Measurements from ENCODE around the gene DGKD. TPM values are rescaled to one million over a fixed set of nuclear protein-coding genes. Genes with fewer than 3 reads are reported as not detected.

DGKD gene
- total RNA-seq, 1 donor from 2014 or later = 6.7 TPM

DNA sequence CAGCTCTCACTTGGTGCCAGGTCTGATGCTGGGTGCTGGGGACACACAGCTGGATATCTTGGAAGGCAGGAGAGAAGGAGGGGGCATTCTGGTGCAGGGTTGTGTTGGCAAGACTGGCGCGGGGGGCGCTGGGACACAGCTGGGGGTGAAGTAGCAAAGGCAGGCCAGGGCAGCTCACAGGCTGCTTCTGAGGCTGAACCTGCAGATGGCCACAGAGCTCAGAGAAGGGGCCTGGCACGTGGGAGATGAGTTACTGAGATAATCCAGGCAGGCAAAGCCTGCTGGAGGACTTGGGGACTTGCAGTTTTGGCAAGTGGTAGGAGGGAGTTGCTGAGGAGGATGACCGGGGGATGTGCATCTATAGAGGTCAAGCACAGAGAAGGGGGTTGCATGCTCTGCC is 16.2 kb upstream of the DGKD start:
- ATAC-seq = no peak

GRCh38 chr2:233338812-233339368 is 15.4 kb upstream of the DGKD start:
- no peak for ATAC-seq

- no peak for ATAC-seq
These were observed 14.9 kb upstream of the DGKD start for GRCh38 chr2:233339427-233339826.

DNA sequence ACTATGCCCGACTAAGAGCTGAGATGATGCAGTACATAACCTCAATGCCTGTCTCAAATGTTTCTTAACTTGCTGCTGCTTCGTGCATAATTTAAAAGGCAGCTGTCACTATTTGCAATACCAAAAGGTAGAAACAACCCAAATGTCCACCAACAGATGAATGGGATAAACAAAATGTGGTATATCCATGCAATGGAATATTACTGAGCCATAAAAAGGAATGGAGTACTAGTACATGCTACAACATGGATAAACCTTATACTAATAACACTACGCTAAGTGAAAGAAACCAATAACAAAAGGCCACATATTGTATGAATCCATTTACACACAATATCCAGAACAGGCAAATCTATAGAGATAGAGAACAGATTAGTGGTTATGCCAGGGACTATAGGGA is 13.0 kb upstream of the DGKD start:
- ATAC-seq = no peak

DNA sequence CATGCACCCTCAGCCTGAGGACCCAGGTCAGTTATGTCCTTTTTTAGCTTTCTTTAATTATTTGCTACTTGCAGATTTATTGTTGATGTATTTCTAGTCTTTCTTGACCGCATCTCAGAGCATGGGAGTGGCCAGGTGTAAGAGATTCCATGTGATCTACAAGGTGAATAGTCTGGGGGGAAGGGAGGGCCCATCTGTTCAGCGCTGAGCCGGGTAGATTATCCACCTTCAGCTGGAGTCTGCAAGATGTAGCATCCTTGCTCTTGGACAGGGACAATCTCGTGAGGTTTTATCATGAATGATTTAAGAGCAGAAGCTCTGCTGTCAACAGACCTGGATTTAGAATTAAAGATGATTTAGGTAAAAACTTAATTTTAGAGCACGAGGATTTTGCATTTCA is 12.0 kb upstream of the DGKD start:
- ATAC-seq = no peak

- ATAC-seq = no peak
These were observed 11.1 kb upstream of the DGKD start for GRCh38 chr2:233343171-233343705.

GRCh38 chr2:233346376-233346775 is 7.9 kb upstream of the DGKD start:
- ATAC-seq = no peak

DNA sequence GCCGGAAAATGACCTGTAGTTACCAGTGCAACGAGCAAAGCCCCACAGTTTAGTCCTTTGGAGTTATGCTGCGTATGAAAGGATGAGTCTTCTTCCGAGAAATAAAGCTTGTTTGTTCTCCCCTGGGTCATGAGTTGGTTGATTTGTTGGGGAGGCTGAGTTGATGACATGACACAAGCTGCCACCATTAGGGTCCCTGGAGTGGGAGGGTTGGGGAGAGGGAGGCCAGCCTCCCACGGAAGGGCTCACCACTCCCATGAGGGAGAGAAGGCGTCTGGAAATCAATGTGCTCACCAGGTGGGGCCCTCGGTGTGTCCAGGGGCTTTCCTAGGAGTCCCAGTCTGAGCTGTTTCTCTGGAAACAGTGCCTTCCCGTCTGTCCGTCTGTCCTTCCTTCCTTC is 7.4 kb upstream of the DGKD start:
- ATAC-seq = no peak

DNA sequence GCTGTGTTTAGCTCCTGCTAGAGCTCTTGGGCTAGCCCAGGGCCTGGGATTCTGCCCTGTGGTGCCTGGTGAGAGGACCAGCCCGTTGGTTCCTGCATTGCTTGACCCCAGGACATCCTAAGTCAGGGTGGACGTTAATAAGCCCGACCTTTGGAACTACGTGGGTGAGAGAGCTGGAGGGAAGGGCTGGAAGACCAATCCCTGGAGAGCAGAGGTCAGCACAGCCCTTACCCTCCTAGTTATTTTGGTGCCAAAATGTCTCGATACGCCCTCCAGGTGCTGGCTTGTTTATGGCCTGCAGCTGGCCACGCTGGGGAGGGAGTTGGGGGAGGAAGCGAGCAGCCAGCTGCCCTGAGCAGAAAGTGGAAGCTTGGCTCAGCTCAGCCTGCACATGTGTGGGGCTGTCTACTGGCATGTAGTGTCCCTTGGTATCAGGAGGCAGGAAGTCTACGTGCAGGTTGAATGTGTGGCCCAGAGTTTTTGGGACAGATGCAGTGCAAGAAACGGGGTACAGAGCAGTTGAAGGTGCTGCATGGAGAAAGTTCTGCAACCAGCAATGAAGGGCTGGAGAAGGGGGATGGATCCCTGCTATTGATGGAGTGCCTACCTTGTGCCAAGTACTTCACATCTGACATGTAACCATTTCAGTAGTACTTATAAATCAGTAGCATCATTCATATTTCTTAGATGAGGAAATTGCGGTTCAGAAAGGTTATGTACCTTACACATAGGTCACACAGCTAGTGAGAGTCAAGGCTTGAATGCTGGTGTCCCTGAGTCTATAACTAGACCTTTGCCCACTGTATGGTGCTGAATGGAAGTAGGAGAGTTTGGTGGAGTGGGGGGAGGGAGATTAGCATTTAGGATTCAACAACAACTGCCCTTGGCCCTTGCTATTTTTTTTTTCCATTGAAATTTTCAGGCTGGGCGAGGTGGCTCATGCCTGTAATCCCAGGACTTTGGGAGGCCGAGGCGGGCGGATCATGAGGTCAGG is 5.0 kb upstream of the DGKD start:
- peak; percentile 52 for ATAC-seq

DNA sequence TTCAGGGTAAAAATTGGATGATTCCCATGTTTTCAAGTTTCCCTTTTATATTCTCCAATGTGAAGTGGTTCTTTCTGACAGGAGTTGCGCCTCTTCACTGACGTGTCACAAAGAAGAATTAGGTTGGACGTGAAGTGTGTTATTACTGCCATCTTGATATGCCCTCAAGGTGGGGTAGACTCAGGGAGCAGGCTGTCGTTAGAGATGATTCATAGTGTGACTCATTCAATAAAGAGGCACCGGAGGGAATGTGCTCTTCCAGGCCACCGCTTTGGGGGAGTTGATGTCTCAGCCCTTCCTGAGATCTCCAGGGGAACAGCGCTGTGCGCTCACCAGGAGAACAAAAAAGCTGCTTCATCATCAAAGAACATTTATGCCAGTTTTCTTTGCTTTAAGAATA is 3.6 kb upstream of the DGKD start:
- ATAC-seq = peak; percentile 59

- no peak for ATAC-seq
These were observed 2.9 kb upstream of the DGKD start for GRCh38 chr2:233351423-233351822.

GRCh38 chr2:233352141-233352842 is 2.0 kb upstream of the DGKD start:
- ATAC-seq = no peak

GRCh38 chr2:233353101-233353768 is 1.1 kb upstream of the DGKD start:
- ATAC-seq = peak; percentile 6

- no peak for ATAC-seq
These were observed 218 bp downstream of the DGKD start for GRCh38 chr2:233354500-233354924.

GRCh38 chr2:233354971-233355574 is 779 bp downstream of the DGKD start:
- peak; percentile 11 for ATAC-seq

- no peak for ATAC-seq
These were observed 1.6 kb downstream of the DGKD start for GRCh38 chr2:233355916-233356315.

- ATAC-seq = no peak
These were observed 2.4 kb downstream of the DGKD start for GRCh38 chr2:233356546-233357308.

DNA sequence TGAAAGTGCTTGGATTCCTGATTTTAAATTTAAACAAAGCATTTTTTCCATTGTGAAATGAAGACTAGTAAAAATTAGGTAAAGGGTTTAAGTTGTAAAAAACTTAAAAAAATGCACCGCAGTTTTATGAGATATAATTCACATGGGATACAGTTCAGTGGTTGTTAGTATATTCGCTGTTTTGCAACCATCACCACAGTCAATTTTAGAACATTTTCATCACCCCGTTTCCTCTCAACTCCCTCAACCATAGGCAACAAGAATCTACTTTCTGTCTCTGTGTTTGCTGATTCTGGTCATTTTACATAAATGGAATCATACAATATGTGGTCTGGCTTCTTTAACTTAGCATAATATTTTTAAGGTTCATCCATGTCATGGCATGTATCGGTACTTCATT is 4.0 kb downstream of the DGKD start:
- no peak for ATAC-seq

- ATAC-seq = no peak
These were observed 4.7 kb downstream of the DGKD start for GRCh38 chr2:233358947-233359346.

GRCh38 chr2:233359823-233360222 is 5.5 kb downstream of the DGKD start:
- no peak for ATAC-seq

GRCh38 chr2:233360771-233361176 is 6.5 kb downstream of the DGKD start:
- no peak for ATAC-seq
